ENCODE results near the gene WTAP. TPM values are rescaled to one million over a fixed set of nuclear protein-coding genes. Genes with fewer than 3 reads are reported as not detected.

Gene WTAP
- total and polyA plus RNA-seq, 2 of the 4 experiments (the other 2 are of a cell fraction): 30.2 to 92.3 TPM

DNA sequence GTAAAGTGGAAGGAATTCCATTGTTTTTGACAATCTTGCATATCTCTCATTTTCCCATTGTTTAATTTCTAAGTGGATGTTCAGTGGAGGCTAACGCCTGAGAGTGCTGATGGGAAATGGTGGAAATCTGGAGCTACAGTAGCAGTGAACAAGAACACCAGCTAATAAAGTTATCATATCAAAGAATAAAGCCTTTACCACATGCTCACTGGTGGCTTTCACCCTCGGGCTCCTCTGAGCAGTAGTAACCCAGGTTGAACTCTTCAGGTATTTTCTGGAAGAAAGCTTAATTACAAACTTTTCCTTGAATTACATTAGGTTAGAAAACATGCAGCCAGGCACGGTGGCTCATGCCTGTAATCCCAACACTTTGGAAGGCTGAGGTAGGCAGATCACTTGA, 24.1 kb downstream of the WTAP start:
- BruUV-seq (replicated peaks): no TSS peak
- H2BK20ac ChIP-seq (ENCODE audit: low read depth, low read length): no peak overlapping the region

More for the DNA sequence above, 24.1 kb downstream of the WTAP start:
- no peaks in the 10 kb centered on the region for H3K4me1 ChIP-seq (ENCODE audit: control insufficient read depth, insufficient read depth, low read length)
- ATAC-seq (ENCODE audit: low read depth) (no peak), DNase-seq (no peak)
- H3K4ac ChIP-seq (ENCODE audit: low read depth, low read length): no peak overlapping the region
- H3K23ac ChIP-seq (ENCODE audit: low read depth, low read length): no peak overlapping the region
- no peak overlapping the region for H3K4me2 ChIP-seq (ENCODE audit: low read depth, low read length)
- H3K14ac ChIP-seq (replicated peaks; ENCODE audit: low read depth, low read length): no peak overlapping the region
- no peak overlapping the region for H3K4me3 ChIP-seq (ENCODE audit: insufficient read depth, low read depth, low read length)
- no peak overlapping the region for H4K91ac ChIP-seq (ENCODE audit: insufficient read depth, low read depth, low read length)
- H2AK9ac ChIP-seq (replicated peaks; ENCODE audit: low read depth, low read length, poor library complexity): no peak overlapping the region
- no peaks in the 10 kb centered on the region for H3K9me3 ChIP-seq (ENCODE audit: control insufficient read depth, insufficient read depth, low read length)
- dilution Hi-C loops (cut with HindIII; ENCODE audit: low sequenced_read_pairs, unreplicated experiment): no loop called here
- no peak overlapping the region for H3K9ac ChIP-seq (ENCODE audit: low read depth, low read length)
- H2BK120ac ChIP-seq (ENCODE audit: low read depth, low read length): no peak overlapping the region
- intact Hi-C loops (cut with micrococcal nuclease): no loop called here
- no peaks in the 10 kb centered on the region for H3K27me3 ChIP-seq (ENCODE audit: control insufficient read depth, insufficient read depth, low read length)
- H4K20me1 ChIP-seq (ENCODE audit: insufficient read depth, low read length): peaks cover 9% of the 10 kb centered on the region
- no peak overlapping the region for H4K8ac ChIP-seq (ENCODE audit: low read depth in 2 of 2, low read length in 2 of 2)
- no peak overlapping the region for H2AK5ac ChIP-seq (ENCODE audit: low read depth, low read length)
- in situ Hi-C loops (cut with MboI; ENCODE audit: low sequenced_read_pairs): no loop called here
- no peak overlapping the region for H2AFZ ChIP-seq (replicated peaks; ENCODE audit: low read length, poor library complexity)
- WGBS, 2 experiments (ENCODE audit: extremely low coverage in 2 of 2, insufficient read length in 1 of 2): no CpG with 5 or more reads among the region's 3 CpGs
- CTCF ChIA-PET: interaction anchor here (1.1 kb wide), 1 partner anchor 12 kb away, joined by 4 read pairs; no protein-coding TSS in a partner anchor
- POLR2A ChIA-PET (ENCODE audit: unreplicated experiment): no interaction called here
- peaks cover 45% of the 10 kb centered on the region for H3K36me3 ChIP-seq (ENCODE audit: control insufficient read depth, insufficient read depth, low read length)
- TF ChIP-seq, protein P1, sequence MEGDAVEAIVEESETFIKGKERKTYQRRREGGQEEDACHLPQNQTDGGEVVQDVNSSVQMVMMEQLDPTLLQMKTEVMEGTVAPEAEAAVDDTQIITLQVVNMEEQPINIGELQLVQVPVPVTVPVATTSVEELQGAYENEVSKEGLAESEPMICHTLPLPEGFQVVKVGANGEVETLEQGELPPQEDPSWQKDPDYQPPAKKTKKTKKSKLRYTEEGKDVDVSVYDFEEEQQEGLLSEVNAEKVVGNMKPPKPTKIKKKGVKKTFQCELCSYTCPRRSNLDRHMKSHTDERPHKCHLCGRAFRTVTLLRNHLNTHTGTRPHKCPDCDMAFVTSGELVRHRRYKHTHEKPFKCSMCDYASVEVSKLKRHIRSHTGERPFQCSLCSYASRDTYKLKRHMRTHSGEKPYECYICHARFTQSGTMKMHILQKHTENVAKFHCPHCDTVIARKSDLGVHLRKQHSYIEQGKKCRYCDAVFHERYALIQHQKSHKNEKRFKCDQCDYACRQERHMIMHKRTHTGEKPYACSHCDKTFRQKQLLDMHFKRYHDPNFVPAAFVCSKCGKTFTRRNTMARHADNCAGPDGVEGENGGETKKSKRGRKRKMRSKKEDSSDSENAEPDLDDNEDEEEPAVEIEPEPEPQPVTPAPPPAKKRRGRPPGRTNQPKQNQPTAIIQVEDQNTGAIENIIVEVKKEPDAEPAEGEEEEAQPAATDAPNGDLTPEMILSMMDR (conservative IDR thresholded peaks at IDR 0.05; ENCODE audit: low read depth, low read length): no peak
- TF ChIP-seq MXI1 (IDR thresholded peaks at IDR 0.05; ENCODE audit: borderline replicate concordance, low read depth, low read length) (no peak), BHLHE40 (IDR thresholded peaks at IDR 0.05; ENCODE audit: low read depth, low read length) (no peak), POLR2A (IDR thresholded peaks at IDR 0.05; ENCODE audit: low read depth, low read length) (no peak), CHD1 (IDR thresholded peaks at IDR 0.05; ENCODE audit: low read depth, low read length) (no peak), RFX5 (IDR thresholded peaks at IDR 0.05; ENCODE audit: low read depth, low read length) (no peak), CEBPB (IDR thresholded peaks at IDR 0.05; ENCODE audit: low read depth, low read length) (no peak), NFE2L2 (IDR thresholded peaks at IDR 0.05; ENCODE audit: low read depth, low read length) (no peak)
- TF ChIP-seq, protein P2, sequence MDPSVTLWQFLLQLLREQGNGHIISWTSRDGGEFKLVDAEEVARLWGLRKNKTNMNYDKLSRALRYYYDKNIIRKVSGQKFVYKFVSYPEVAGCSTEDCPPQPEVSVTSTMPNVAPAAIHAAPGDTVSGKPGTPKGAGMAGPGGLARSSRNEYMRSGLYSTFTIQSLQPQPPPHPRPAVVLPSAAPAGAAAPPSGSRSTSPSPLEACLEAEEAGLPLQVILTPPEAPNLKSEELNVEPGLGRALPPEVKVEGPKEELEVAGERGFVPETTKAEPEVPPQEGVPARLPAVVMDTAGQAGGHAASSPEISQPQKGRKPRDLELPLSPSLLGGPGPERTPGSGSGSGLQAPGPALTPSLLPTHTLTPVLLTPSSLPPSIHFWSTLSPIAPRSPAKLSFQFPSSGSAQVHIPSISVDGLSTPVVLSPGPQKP (IDR thresholded peaks at IDR 0.05; ENCODE audit: borderline replicate concordance, low read depth, low read length): no peak
- TF ChIP-seq, protein P3, sequence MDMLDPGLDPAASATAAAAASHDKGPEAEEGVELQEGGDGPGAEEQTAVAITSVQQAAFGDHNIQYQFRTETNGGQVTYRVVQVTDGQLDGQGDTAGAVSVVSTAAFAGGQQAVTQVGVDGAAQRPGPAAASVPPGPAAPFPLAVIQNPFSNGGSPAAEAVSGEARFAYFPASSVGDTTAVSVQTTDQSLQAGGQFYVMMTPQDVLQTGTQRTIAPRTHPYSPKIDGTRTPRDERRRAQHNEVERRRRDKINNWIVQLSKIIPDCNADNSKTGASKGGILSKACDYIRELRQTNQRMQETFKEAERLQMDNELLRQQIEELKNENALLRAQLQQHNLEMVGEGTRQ (IDR thresholded peaks at IDR 0.05; ENCODE audit: low read depth, low read length): no peak
- peaks cover 4% of the 10 kb centered on the region; the same call in 1 of the 2 replicates for H3K9me1 ChIP-seq (ENCODE audit: insufficient read depth, low read length)
- no peak overlapping the region for H2BK15ac ChIP-seq (ENCODE audit: low read depth, low read length)
- H3K27ac ChIP-seq (ENCODE audit: insufficient read depth, low read length): no peak overlapping the region
- no peak overlapping the region for H3K18ac ChIP-seq (ENCODE audit: low read depth, low read length)
- H3K56ac ChIP-seq (ENCODE audit: extremely low read depth, insufficient read depth, low read length): no peak overlapping the region
- H2BK5ac ChIP-seq (ENCODE audit: low read depth, low read length, poor library complexity, severe bottlenecking): no peak overlapping the region
- H4K5ac ChIP-seq (ENCODE audit: low read depth, low read length): no peak overlapping the region
- peaks cover 22 to 32% of the 10 kb centered on the region in 2 experiments for H3K79me1 ChIP-seq (ENCODE audit: low read depth in 1 of 2, low read length in 2 of 2)
